ENCODE results near the gene PCDHB7.

GRCh38 chr5:141223112-141223783, 50.8 kb downstream of the PCDHB7 start, which contains the start of gene PCDHB14:
- TF ChIP-seq CTCF (IDR thresholded peaks at IDR 0.05 in 8 of 11, conservative IDR thresholded peaks at IDR 0.05 in 3 of 11) = peak in 1 of 11 experiments; percentile 11
- no peak for TF ChIP-seq POLR2A (IDR thresholded peaks at IDR 0.05)
- TF ChIP-seq POLR2AphosphoS5 (IDR thresholded peaks at IDR 0.05) = no peak
